ENCODE data around the gene CADM3. TPM values are rescaled to one million over a fixed set of nuclear protein-coding genes. Genes with fewer than 3 reads are reported as not detected.

CADM3 gene, protein sequence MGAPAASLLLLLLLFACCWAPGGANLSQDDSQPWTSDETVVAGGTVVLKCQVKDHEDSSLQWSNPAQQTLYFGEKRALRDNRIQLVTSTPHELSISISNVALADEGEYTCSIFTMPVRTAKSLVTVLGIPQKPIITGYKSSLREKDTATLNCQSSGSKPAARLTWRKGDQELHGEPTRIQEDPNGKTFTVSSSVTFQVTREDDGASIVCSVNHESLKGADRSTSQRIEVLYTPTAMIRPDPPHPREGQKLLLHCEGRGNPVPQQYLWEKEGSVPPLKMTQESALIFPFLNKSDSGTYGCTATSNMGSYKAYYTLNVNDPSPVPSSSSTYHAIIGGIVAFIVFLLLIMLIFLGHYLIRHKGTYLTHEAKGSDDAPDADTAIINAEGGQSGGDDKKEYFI
- total RNA-seq, result 10 to 100 TPM; 11.4 to 12.3 TPM

DNA sequence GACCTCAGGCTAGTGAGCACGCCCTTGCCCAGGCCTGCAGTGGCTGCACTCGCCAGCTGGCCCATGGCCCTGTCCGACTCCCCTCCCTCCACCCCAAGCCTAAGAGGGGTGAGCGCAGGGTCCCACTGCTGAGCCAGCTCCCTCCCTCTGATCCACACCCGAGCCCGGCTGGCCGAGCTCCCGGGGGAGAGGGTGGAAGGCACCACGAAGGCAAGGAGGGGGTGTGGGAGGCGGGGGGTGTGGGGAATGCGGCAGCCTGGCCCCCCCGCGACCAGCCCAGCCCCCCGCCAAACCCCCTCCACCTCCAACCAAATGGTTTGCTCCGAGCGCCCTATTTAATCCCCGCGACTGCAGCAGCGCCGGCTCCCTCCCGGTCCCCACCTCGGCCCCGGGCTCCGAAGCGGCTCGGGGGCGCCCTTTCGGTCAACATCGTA, at the start of gene CADM3:
CADM3 (plus strand) TSS at position 362 of the 434 bp plus-strand sequence. CDS start 151 bp downstream, outside the sequence.

DNA sequence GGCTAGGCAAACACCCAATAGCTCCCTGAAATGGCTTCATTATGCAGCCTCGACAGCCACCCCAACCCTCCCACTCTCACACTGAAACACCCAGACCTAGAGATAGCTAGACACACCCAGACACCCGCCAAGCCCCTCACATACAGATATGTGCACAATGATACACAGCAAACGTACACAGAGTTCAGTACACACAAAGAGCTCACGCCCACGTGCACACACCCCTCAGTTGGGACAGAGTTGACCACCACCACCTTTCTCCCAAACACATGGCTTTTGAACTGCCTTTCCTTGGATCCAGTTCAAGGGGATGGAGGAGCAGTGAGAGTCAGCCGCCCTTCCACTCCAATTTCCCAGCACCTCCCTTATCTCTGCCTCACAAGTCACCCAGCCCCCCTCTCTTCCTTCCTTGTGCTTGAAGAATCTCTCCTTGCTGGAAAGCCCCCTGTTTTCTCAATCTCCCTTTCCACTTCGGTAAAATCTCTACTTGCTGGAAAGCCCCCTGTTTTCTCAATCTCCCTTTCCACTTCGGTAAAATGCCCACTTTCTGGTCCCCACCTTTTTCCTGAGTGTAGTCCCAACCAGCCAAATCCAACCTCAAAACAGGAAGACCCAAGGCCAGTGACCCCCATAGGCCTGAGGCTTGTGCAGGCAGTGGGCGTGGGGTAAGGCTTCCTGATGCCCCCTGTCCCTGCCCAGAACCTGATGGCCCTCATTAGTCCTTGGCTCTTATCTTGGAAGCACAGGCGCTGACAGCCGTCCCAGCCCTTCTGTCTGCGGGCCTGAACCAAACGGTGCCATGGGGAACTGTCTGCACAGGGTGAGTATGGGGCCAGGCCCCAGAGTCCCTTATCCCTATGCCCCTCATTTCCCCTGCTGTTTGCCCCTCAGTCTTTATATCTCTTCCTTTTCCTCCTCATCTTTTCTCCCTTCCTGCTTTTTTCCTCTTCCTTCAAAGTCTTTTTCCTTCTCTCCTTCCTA, 33.0 kb downstream of the CADM3 start, which contains the start of gene ACKR1:
ACKR1 (plus strand) TSS at position 715 of the 981 bp plus-strand sequence; CDS start at position 800, 85 bp downstream.

Small RNAs within 50 kb of the gene (small RNA-seq; reads per million reads assigned to genes)
- gene RNA5SP60, result 0 reads per million in 2 donors

Other genes with a start within 250 kb of the CADM3 start
- gene PYHIN1, start 240.1 kb upstream of the CADM3 start, total RNA-seq, result 1 to 10 TPM; 6.0 to 7.9 TPM
- gene IFI16, start 161.7 kb upstream of the CADM3 start, total RNA-seq, result 100 to 1,000 TPM; 334 to 365 TPM
- under 1 TPM; 0.34 to 1.00 TPM for gene AIM2, start 94.8 kb upstream of the CADM3 start, total RNA-seq
- under 1 TPM; under 0.01 TPM for gene ACKR1, start 33.3 kb downstream of the CADM3 start, total RNA-seq
- gene FCER1A, start 130.7 kb downstream of the CADM3 start, total RNA-seq, result not detected

Measured in melanocyte of skin (primary cell).